ENCODE measurements around the gene C1RL. TPM values are rescaled to one million over a fixed set of nuclear protein-coding genes. Genes with fewer than 3 reads are reported as not detected.

C1RL gene
- total RNA-seq, 2 donors from 2014 or later, result 48.2 to 86.2 TPM

DNA sequence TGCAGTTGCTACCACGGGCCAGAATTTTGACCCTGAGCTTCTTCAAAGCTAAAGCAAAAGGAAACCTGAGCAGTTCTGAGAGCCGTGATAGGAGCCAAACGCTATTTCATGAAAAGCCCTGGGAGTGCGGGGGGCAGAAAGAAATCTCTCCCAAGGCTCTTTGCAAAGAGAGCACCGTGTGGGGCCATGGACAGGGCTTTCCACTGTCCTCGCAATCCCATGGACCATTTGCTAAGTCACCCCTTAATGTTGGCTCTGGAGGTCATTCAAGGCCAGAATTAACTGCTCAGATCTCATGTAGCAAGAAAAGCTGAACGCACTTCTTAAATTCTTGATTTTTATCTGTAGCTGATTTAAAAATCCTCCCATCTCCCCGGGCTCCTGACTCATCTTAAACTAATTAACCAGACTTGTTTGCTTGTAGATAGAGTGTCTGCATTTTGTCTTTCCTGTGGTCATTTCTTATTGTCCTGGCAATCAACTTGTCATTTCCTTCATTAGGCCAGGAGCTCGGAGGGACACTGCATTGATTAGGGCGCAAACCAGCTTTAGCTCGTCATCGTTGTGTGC, 46.0 kb upstream of the C1RL start:
- Histone ChIP-seq H3K4me3 (no peak overlapping the region), H3K27ac (no peak overlapping the region), H3K9me3 (no peaks in the 10 kb centered on the region), H3K36me3 (no peaks in the 10 kb centered on the region), H3K27me3 (replicated peaks; ENCODE audit: insufficient read depth) (no peaks in the 10 kb centered on the region), H3K4me1 (replicated peaks) (no peaks in the 10 kb centered on the region)
- DNase-seq (ENCODE audit: low spot score), result no peak
- intact Hi-C loops (cut with DNase I), result no loop called here
- TF ChIP-seq POLR2A (IDR thresholded peaks at IDR 0.05), result no peak
- TF ChIP-seq, protein P1, sequence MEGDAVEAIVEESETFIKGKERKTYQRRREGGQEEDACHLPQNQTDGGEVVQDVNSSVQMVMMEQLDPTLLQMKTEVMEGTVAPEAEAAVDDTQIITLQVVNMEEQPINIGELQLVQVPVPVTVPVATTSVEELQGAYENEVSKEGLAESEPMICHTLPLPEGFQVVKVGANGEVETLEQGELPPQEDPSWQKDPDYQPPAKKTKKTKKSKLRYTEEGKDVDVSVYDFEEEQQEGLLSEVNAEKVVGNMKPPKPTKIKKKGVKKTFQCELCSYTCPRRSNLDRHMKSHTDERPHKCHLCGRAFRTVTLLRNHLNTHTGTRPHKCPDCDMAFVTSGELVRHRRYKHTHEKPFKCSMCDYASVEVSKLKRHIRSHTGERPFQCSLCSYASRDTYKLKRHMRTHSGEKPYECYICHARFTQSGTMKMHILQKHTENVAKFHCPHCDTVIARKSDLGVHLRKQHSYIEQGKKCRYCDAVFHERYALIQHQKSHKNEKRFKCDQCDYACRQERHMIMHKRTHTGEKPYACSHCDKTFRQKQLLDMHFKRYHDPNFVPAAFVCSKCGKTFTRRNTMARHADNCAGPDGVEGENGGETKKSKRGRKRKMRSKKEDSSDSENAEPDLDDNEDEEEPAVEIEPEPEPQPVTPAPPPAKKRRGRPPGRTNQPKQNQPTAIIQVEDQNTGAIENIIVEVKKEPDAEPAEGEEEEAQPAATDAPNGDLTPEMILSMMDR (IDR thresholded peaks at IDR 0.05), result no peak
- no peak for TF ChIP-seq POLR2AphosphoS5 (IDR thresholded peaks at IDR 0.05)
- WGBS, result 69% methylated on average over 12 of the region's 12 CpGs

DNA sequence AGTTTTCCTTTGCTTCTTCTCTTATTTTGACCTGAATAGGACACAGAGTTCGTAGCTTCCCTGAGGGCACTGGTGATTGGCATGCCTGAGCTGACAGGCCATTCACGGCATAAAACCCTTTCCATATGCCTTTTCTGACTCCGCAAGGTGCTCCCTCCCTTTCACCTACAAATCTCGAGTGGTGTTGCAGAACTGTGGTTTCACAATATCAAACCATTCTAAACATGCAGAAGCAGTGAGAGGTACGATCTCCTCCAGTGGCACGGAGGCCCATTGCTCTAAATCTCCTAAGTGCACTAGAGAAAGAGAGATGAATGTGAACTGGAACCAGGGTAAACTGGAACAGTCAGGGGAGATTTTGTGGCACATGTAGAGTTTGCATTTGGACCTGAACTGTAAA, 45.0 kb upstream of the C1RL start:
- H3K27ac ChIP-seq, result no peak overlapping the region
- H3K4me3 ChIP-seq, result no peak overlapping the region
- 85% methylated on average over 6 of the region's 6 CpGs for WGBS
- intact Hi-C loops (cut with DNase I), result no loop called here
- no peak for TF ChIP-seq POLR2A (IDR thresholded peaks at IDR 0.05)
- TF ChIP-seq, protein P1 (IDR thresholded peaks at IDR 0.05), result no peak
- TF ChIP-seq POLR2AphosphoS5 (IDR thresholded peaks at IDR 0.05), result no peak
- no peaks in the 10 kb centered on the region for H3K27me3 ChIP-seq (replicated peaks; ENCODE audit: insufficient read depth)
- H3K4me1 ChIP-seq (replicated peaks), result no peaks in the 10 kb centered on the region
- DNase-seq (ENCODE audit: low spot score), result no peak
- H3K9me3 ChIP-seq, result no peaks in the 10 kb centered on the region
- H3K36me3 ChIP-seq, result peaks cover 0 to 4% of the 10 kb centered on the region in 2 donors

DNA sequence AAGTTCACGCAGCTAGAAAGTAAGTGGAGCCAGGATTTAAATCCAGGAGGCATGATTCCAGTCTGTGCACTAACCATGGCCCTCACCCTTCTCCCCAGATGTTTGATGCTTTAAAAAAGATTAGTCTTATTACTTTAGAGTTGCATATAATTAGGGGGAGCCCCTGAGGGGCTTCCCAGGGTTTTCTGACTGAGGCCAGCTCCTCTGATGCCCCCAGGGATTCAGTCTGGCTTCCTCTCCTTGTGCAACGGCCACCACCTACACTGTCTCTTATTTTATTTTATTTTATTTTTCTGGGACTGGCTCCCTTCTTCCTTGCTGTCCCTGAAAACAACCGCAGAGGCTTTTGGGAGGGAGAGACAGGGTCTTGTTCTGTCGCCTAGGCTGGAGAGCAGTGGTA, 43.8 kb upstream of the C1RL start:
- no peak for DNase-seq (ENCODE audit: low spot score)
- Histone ChIP-seq H3K4me1 (replicated peaks) (no peaks in the 10 kb centered on the region), H3K27ac (no peak overlapping the region), H3K36me3 (peaks cover 2 to 7% of the 10 kb centered on the region in 2 donors), H3K27me3 (replicated peaks; ENCODE audit: insufficient read depth) (no peaks in the 10 kb centered on the region), H3K4me3 (no peak overlapping the region), H3K9me3 (no peaks in the 10 kb centered on the region)
- intact Hi-C loops (cut with DNase I), result no loop called here
- 88% methylated on average over 4 of the region's 4 CpGs for WGBS
- TF ChIP-seq POLR2A (IDR thresholded peaks at IDR 0.05) (no peak), POLR2AphosphoS5 (IDR thresholded peaks at IDR 0.05) (no peak)
- TF ChIP-seq, protein P1 (IDR thresholded peaks at IDR 0.05), result no peak

GRCh38 chr12:7151532-7151931, 42.5 kb upstream of the C1RL start:
- Histone ChIP-seq H3K27ac (no peak overlapping the region), H3K36me3 (peaks cover 2 to 7% of the 10 kb centered on the region in 2 donors), H3K4me3 (no peak overlapping the region), H3K9me3 (no peaks in the 10 kb centered on the region), H3K27me3 (replicated peaks; ENCODE audit: insufficient read depth) (no peaks in the 10 kb centered on the region), H3K4me1 (replicated peaks) (no peaks in the 10 kb centered on the region)
- TF ChIP-seq POLR2AphosphoS5 (IDR thresholded peaks at IDR 0.05), result no peak
- TF ChIP-seq, protein P1 (IDR thresholded peaks at IDR 0.05), result no peak
- no peak for TF ChIP-seq POLR2A (IDR thresholded peaks at IDR 0.05)
- DNase-seq (ENCODE audit: low spot score), result no peak
- intact Hi-C loops (cut with DNase I), result no loop called here
- 96% methylated on average over 6 of the region's 6 CpGs for WGBS

DNA sequence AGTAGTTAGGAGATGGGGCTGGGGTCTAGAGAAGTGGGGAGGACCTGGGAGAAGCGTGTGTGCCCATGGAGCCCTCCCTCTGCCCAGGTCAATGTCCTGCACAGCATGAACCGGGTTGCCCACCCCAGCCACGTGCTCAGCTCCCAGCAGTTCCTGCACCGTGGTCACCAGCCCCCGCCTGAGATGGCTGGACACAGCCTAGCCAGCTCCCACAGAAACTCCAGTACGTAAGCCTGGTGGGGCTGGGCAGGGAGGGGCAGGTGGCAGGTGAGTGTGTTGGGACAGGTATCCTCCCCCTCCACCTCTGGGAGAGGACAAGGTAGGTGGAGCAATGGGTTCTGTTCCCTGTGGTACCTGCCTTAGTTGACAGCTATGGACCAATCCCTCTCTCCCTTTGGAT, 41.8 kb upstream of the C1RL start:
- Histone ChIP-seq H3K27ac (no peak overlapping the region), H3K4me3 (no peak overlapping the region), H3K4me1 (replicated peaks) (no peaks in the 10 kb centered on the region), H3K36me3 (peaks cover 2 to 7% of the 10 kb centered on the region in 2 donors), H3K9me3 (no peaks in the 10 kb centered on the region), H3K27me3 (replicated peaks; ENCODE audit: insufficient read depth) (no peaks in the 10 kb centered on the region)
- 95% methylated on average over 6 of the region's 6 CpGs for WGBS
- no peak for DNase-seq (ENCODE audit: low spot score)
- intact Hi-C loops (cut with DNase I), result no loop called here
- TF ChIP-seq POLR2AphosphoS5 (IDR thresholded peaks at IDR 0.05) (no peak), POLR2A (IDR thresholded peaks at IDR 0.05) (no peak)
- TF ChIP-seq, protein P1 (IDR thresholded peaks at IDR 0.05), result no peak
